C4-2B (cell line): ENCODE measurements around the gene PLIN4.

Source experiments
- CTCF ChIP-seq: fragments of 450-650 bp; conservative IDR thresholded peaks from 2 replicates; pipeline ENCODE4 v1.5.1; 2017; ENCODE audit warnings: mild to moderate bottlenecking
- ZFX ChIP-seq: fragments of 450-650 bp; IDR thresholded peaks from 2 replicates; pipeline ENCODE4 v1.6.1; 2017

DNA sequence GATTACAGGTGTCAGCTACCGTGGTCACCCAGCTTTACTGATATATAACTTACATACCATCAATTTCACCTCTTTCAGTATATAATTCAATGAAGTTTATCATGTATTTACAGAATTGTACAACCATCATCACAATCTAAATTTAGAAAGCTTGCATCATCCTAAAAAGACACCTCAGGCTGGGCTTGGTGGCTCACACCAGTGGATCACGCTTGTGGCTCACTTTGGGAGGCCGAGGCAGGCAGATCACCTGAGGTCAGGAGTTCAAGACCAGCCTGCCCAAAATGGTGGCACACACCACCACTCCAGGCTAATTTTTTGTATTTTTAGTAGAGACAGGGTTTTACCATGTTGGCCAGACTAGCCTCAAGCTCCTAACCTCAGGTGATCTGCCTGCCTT, 50.5 kb downstream of the PLIN4 start:
- TF ChIP-seq CTCF: no peak
- TF ChIP-seq ZFX: no peak
